ENCODE measurements around the gene LSM2. TPM values are rescaled to one million over a fixed set of nuclear protein-coding genes. Genes with fewer than 3 reads are reported as not detected.

Gene LSM2
- total and polyA plus RNA-seq, 9 of the 15 experiments (the other 6 are each of a cell fraction or from before 2014, with no cell fraction given) = 154 to 407 (median 223) TPM

- TF ChIP-seq CHCHD3 (CRISPR knock-in tag; IDR thresholded peaks at IDR 0.05) = no peak
- no peak for TF ChIP-seq FOXJ3 (CRISPR knock-in tag; IDR thresholded peaks at IDR 0.05)
- no peak for TF ChIP-seq ATF3 (IDR thresholded peaks at IDR 0.05)
- TF ChIP-seq ATF3 (CRISPR knock-in tag; conservative IDR thresholded peaks at IDR 0.05) = no peak
- TF ChIP-seq MCM5 (IDR thresholded peaks at IDR 0.05; ENCODE audit: low read depth) = no peak
- TF ChIP-seq FOS (IDR thresholded peaks at IDR 0.05; ENCODE audit: extremely low read depth, insufficient read length) = no peak
- TF ChIP-seq SMAD3 (CRISPR knock-in tag; conservative IDR thresholded peaks at IDR 0.05) = no peak; the same call in 1 of the 2 replicates
- no peak for TF ChIP-seq RBM17 (IDR thresholded peaks at IDR 0.05; ENCODE audit: borderline replicate concordance, low read depth, low read length)
- no peak for TF ChIP-seq ZNF609 (CRISPR knock-in tag; IDR thresholded peaks at IDR 0.05; ENCODE audit: borderline replicate concordance)
- TF ChIP-seq ZNF695 (CRISPR knock-in tag; IDR thresholded peaks at IDR 0.05) = no peak
- peak; percentile 47; the same call in 1 of the 2 replicates for TF ChIP-seq ZNF740 (CRISPR knock-in tag; IDR thresholded peaks at IDR 0.05)
- peak; percentile 17 to 19; a peak in 1 of 4 replicates for TF ChIP-seq ZNF740 (tag; IDR thresholded peaks at IDR 0.05)
- no peak for TF ChIP-seq RBBP5 (IDR thresholded peaks at IDR 0.05; ENCODE audit: borderline replicate concordance, insufficient read depth, low read length, poor library complexity, severe bottlenecking)
- no peak for TF ChIP-seq RREB1 (CRISPR knock-in tag; IDR thresholded peaks at IDR 0.05)
- TF ChIP-seq CBX5 (IDR thresholded peaks at IDR 0.05; ENCODE audit: borderline replicate concordance, low read depth) = no peak
Observed at GRCh38 chr6:31813465-31813849, 6.7 kb upstream of the LSM2 start (continued).
